PFSK-1 (cell line): ENCODE measurements around the gene SLC16A2.

Experiments used
- FOXP2 ChIP-seq: optimal IDR thresholded peaks from 2 replicates; pipeline ENCODE3; 2011; ENCODE audit warnings: borderline replicate concordance, control low read depth, inconsistent platforms; ENCODE audit not compliant: insufficient read depth; ENCODE audit errors: extremely low read length, extremely low read depth
- POLR2AphosphoS5 ChIP-seq: IDR thresholded peaks from 2 replicates; pipeline ENCODE4 v1.6.1; 2012; ENCODE audit warnings: low read depth, mild to moderate bottlenecking, control low read depth, low read length, moderate library complexity
- SIN3A ChIP-seq: IDR thresholded peaks from 2 replicates; pipeline ENCODE4 v1.6.1; 2012; ENCODE audit warnings: mild to moderate bottlenecking, low read length, moderate library complexity, borderline replicate concordance; ENCODE audit not compliant: insufficient read depth
- TAF1 ChIP-seq: IDR thresholded peaks from 2 replicates; pipeline ENCODE4 v1.6.1; 2012; ENCODE audit warnings: low read length, control low read depth, borderline replicate concordance; ENCODE audit not compliant: insufficient read depth
- TF ChIP-seq, protein P1 (sequence below), 2 experiments: IDR thresholded peaks; 2 replicates each; pipeline versions ENCODE4 v1.6.1 to v1.8.0; 2011 to 2012; ENCODE audit warnings: low read depth in 2 of 2, low read length in 2 of 2, control low read depth in 1 of 2, inconsistent platforms in 1 of 2, mild to moderate bottlenecking in 1 of 2, moderate library complexity in 1 of 2; ENCODE audit not compliant: insufficient read depth in 1 of 2

DNA sequence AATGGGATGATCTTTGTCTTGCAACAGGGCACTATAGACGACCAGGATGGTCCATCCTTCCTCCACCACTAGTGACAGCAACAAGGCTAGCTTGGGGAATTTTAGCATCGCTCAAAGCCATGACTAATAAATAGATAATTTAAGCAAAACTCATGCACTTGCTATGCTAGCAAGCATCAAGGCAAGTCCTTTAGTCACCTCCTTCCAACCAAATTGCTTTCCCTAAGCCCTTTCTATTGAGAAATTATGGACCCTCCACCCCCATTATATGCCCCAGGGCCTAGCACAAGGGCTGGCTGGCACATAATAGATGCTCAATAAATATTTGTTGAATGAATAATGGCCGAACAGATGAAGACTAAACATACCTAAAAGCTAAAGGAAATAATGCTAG, 28.6 kb downstream of the SLC16A2 start:
- no peak for TF ChIP-seq TAF1
- no peak for TF ChIP-seq POLR2AphosphoS5
- TF ChIP-seq, protein P1, sequence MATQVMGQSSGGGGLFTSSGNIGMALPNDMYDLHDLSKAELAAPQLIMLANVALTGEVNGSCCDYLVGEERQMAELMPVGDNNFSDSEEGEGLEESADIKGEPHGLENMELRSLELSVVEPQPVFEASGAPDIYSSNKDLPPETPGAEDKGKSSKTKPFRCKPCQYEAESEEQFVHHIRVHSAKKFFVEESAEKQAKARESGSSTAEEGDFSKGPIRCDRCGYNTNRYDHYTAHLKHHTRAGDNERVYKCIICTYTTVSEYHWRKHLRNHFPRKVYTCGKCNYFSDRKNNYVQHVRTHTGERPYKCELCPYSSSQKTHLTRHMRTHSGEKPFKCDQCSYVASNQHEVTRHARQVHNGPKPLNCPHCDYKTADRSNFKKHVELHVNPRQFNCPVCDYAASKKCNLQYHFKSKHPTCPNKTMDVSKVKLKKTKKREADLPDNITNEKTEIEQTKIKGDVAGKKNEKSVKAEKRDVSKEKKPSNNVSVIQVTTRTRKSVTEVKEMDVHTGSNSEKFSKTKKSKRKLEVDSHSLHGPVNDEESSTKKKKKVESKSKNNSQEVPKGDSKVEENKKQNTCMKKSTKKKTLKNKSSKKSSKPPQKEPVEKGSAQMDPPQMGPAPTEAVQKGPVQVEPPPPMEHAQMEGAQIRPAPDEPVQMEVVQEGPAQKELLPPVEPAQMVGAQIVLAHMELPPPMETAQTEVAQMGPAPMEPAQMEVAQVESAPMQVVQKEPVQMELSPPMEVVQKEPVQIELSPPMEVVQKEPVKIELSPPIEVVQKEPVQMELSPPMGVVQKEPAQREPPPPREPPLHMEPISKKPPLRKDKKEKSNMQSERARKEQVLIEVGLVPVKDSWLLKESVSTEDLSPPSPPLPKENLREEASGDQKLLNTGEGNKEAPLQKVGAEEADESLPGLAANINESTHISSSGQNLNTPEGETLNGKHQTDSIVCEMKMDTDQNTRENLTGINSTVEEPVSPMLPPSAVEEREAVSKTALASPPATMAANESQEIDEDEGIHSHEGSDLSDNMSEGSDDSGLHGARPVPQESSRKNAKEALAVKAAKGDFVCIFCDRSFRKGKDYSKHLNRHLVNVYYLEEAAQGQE (IDR thresholded peaks at IDR 0.05; ENCODE audit: insufficient read depth in 1 of 2, low read depth in 2 of 2, low read length in 2 of 2), result no peak
- TF ChIP-seq SIN3A, result no peak
- TF ChIP-seq FOXP2, result no peak
